Upper lobe of left lung (tissue), 6 donors: ENCODE data around the gene MARCO. TPM values are rescaled to one million over a fixed set of nuclear protein-coding genes. Genes with fewer than 3 reads are reported as not detected.
A peak's percentile ranks its signal among the peaks of the same experiment; 100 is the strongest.
"Not testable (repeated sequence)": the region's sequence is repeated elsewhere in the genome, so short reads cannot be mapped to it uniquely, and the experiment has no call there.

ENCODE experiments used
- ATAC-seq, 2 donors: fragments of 200-7000 bp; cut with Tn5 transposase; one replicate each; pipeline ENCODE4 v1.9.1; 2022; ENCODE audit warnings: mild to moderate bottlenecking in 2 of 2, moderate library complexity in 2 of 2; ENCODE audit not compliant: low FRiP score in 2 of 2
- DNase-seq, 2 donors: peaks; one replicate each; pipeline ENCODE4 v3.0.0-alpha.2; 2019 to 2020
- H3K27ac ChIP-seq, 4 donors: fragments of 200-600 bp; sonication (generic); one replicate each; pipeline ENCODE4 v1.5.1; 2016 to 2019
- H3K27me3 ChIP-seq, 4 donors: fragments of 200-600 bp; sonication (generic); one replicate each; pipeline ENCODE4 v1.5.1; 2017 to 2019
- H3K36me3 ChIP-seq, 4 donors: fragments of 200-600 bp; sonication (generic); one replicate each; pipeline ENCODE4 v1.5.1; 2016 to 2019
- H3K4me1 ChIP-seq, 4 donors: fragments of 200-600 bp; sonication (generic); one replicate each; pipeline ENCODE4 v1.5.1; 2018 to 2019
- H3K4me3 ChIP-seq, 4 donors: fragments of 200-600 bp; sonication (generic); one replicate each; pipeline ENCODE4 v1.5.1; 2017 to 2019; ENCODE audit warnings: mild to moderate bottlenecking in 2 of 4, moderate library complexity in 1 of 4
- H3K9me3 ChIP-seq, 4 donors: fragments of 200-600 bp; sonication (generic); one replicate each; pipeline ENCODE4 v1.5.1; 2018 to 2019
- EP300 ChIP-seq, 4 donors: sonication (generic); formaldehyde crosslinking; IDR thresholded peaks; one replicate each; pipeline ENCODE4 v1.5.1; 2017; ENCODE audit warnings: antibody characterized with exemption in 4 of 4, control low read depth in 2 of 4
- POLR2A ChIP-seq, 4 donors: fragments of 450-650 bp; IDR thresholded peaks; one replicate each; pipeline ENCODE4 v1.5.1; 2016 to 2017; ENCODE audit warnings: antibody characterized with exemption in 4 of 4, mild to moderate bottlenecking in 2 of 4
- POLR2AphosphoS5 ChIP-seq, 2 donors: sonication (generic); formaldehyde crosslinking; IDR thresholded peaks; one replicate each; pipeline ENCODE4 v1.5.1; 2017; ENCODE audit warnings: antibody characterized with exemption in 2 of 2
- WGBS, 2 donors: methylation state at CpG; one replicate each; pipeline ENCODE4 v1.1.5; 2017 to 2018; 5-methylcytosine and 5-hydroxymethylcytosine counted together
- total RNA-seq, 6 donors: library from RNA; depleted of rRNA in 4 of 6; stranded (reverse); fragments of >200 nt in 4 of 6; gene quantifications; one replicate each; pipeline versions ENCODE4 v1.1.0 to v1.2.1, GENCODE V29; 2016 to 2021
- TF ChIP-seq, protein P1 (sequence below), 6 experiments: fragments of 450-650 bp in 4 of 6; fragments of 200-600 bp in 2 of 6; sonication (generic) in 2 of 6; IDR thresholded peaks; one replicate each; pipeline ENCODE4 v1.5.1; 2016 to 2019; ENCODE audit warnings: antibody characterized with exemption in 6 of 6
- donor health status: DM: no; HTN: no; CAD: no; lungs with moderate emphysema.
- donor health status: DM: no; HTN: yes; CAD: no; lungs with severe emphysema.

Gene MARCO
- total RNA-seq, 6 donors from 2014 or later = 148 to 499 (median 316) TPM

DNA sequence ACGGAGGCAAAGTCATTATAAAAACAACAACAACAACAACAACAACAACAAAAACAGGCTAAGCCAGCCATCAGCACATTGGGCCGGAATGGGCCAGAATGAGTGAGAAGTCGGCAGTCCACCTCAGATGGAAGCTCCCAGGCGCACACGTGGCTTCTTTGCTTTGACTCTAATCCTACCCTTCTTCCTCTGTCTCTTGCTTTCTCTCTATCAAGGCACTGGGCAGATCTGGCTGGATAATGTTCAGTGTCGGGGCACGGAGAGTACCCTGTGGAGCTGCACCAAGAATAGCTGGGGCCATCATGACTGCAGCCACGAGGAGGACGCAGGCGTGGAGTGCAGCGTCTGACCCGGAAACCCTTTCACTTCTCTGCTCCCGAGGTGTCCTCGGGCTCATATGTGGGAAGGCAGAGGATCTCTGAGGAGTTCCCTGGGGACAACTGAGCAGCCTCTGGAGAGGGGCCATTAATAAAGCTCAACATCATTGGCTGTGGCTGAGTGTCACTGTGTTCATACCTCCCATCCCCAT is 52.2 kb downstream of the MARCO start:
- DNase-seq (no peak), ATAC-seq (peak in 1 of 2 donors; percentile 53)
- WGBS, 2 donors = 83 to 85% methylated on average over 14 of the region's 14 CpGs

DNA sequence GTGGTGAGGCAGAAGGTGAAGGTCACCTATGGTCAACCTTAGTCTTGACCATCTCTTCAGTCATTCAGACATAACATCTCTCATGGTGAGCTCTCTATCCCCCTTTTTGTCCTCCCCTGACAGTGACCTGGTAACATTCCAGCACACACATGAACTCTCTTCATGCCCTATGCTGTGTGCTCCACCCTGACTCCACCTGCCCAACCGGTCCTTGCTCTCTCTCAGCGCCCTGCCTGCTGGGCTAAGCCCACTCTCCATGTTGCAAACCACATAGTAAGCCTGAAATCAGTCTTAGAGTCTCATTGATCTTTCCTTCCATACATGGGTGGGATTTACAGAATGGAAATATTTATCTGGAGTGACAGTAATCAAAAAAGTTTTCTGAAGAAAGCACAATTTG is 52.8 kb downstream of the MARCO start:
- no peak for DNase-seq
- WGBS, 2 donors = 82 to 83% methylated on average over 2 of the region's 2 CpGs

More for the DNA sequence above, 52.2 kb downstream of the MARCO start:
- Histone ChIP-seq H3K4me1 (no peaks in the 10 kb centered on the region), H3K36me3 (no peaks in the 10 kb centered on the region), H3K27me3 (no peaks in the 10 kb centered on the region), H3K9me3 (no peaks in the 10 kb centered on the region), H3K4me3 (no peak overlapping the region), H3K27ac (no peak overlapping the region)
- TF ChIP-seq, protein P1, sequence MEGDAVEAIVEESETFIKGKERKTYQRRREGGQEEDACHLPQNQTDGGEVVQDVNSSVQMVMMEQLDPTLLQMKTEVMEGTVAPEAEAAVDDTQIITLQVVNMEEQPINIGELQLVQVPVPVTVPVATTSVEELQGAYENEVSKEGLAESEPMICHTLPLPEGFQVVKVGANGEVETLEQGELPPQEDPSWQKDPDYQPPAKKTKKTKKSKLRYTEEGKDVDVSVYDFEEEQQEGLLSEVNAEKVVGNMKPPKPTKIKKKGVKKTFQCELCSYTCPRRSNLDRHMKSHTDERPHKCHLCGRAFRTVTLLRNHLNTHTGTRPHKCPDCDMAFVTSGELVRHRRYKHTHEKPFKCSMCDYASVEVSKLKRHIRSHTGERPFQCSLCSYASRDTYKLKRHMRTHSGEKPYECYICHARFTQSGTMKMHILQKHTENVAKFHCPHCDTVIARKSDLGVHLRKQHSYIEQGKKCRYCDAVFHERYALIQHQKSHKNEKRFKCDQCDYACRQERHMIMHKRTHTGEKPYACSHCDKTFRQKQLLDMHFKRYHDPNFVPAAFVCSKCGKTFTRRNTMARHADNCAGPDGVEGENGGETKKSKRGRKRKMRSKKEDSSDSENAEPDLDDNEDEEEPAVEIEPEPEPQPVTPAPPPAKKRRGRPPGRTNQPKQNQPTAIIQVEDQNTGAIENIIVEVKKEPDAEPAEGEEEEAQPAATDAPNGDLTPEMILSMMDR (IDR thresholded peaks at IDR 0.05) = no peak
- TF ChIP-seq POLR2A (IDR thresholded peaks at IDR 0.05) (no peak), POLR2AphosphoS5 (IDR thresholded peaks at IDR 0.05) (no peak), EP300 (IDR thresholded peaks at IDR 0.05) (no peak)

DNA sequence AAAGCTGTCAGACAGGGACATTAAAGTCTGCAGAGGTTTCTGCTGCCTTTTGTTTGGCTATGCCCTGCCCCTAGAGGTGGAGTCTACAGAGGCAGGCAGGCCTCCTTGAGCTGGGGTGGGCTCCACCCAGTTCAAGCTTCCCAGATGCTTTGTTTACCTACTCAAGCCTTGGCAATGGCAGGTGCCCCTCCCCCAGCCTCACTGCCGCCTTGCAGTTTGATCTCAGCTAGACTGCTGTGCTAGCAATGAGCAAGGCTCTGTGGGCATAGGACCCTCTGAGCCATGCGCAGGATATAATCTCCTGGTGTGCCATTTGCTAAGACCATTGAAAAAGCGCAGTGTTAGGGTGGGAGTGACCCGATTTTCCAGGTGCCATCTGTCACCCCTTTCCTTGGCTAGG is 61.9 kb downstream of the MARCO start:
- DNase-seq, H3K27ac ChIP-seq, H3K36me3 ChIP-seq, H3K4me1 ChIP-seq, H3K27me3 ChIP-seq, H3K4me3 ChIP-seq, ATAC-seq: not testable (repeated sequence)
- peaks cover 0 to 11% (median 3%) of the 10 kb centered on the region in 4 donors for H3K9me3 ChIP-seq
- WGBS, 2 donors = 92 to 100% methylated on average over 4 of the region's 4 CpGs

More for the DNA sequence above, 52.8 kb downstream of the MARCO start:
- no peaks in the 10 kb centered on the region for H3K27me3 ChIP-seq
- no peaks in the 10 kb centered on the region for H3K9me3 ChIP-seq
- H3K4me3 ChIP-seq = no peak overlapping the region
- H3K27ac ChIP-seq = no peak overlapping the region
- H3K4me1 ChIP-seq = no peaks in the 10 kb centered on the region
- no peak for ATAC-seq
- TF ChIP-seq POLR2A (IDR thresholded peaks at IDR 0.05) = no peak
- TF ChIP-seq POLR2AphosphoS5 (IDR thresholded peaks at IDR 0.05) = no peak
- TF ChIP-seq EP300 (IDR thresholded peaks at IDR 0.05) = no peak
- TF ChIP-seq, protein P1 (IDR thresholded peaks at IDR 0.05) = no peak
- H3K36me3 ChIP-seq = no peaks in the 10 kb centered on the region

DNA sequence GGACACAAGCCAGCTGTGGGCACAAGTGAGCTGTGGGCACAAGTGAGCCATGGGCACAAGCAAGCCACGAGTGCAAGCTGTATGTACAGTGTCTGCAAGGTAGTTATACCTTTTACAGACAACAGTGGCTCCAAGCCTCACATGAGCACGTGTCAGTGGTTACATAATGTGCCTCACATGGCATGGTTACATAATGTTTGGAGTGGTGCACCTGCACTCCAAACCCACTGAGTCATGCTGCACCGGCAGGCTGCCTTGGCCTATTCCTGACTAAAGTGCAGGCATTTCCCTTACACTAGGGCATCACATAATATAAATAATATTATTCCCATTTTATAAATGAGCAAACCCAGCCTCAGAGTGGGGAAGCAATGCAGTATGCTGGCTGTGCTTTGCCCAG is 62.6 kb downstream of the MARCO start:
- peak in 1 of 2 donors; percentile 16 for ATAC-seq
- no peak overlapping the region for H3K4me3 ChIP-seq
- no peak overlapping the region for H3K27ac ChIP-seq
- H3K4me1 ChIP-seq = no peaks in the 10 kb centered on the region
- peak in 1 of 4 donors; percentile 49 for TF ChIP-seq EP300 (IDR thresholded peaks at IDR 0.05)
- peak in 1 of 2 donors; percentile 24 for TF ChIP-seq POLR2AphosphoS5 (IDR thresholded peaks at IDR 0.05)
- TF ChIP-seq, protein P1 (IDR thresholded peaks at IDR 0.05) = no peak
- no peak for TF ChIP-seq POLR2A (IDR thresholded peaks at IDR 0.05)
- peaks cover 0 to 11% (median 3%) of the 10 kb centered on the region in 4 donors for H3K9me3 ChIP-seq
- WGBS, 2 donors = 46 to 51% methylated on average over 3 of the region's 3 CpGs
- no peaks in the 10 kb centered on the region for H3K27me3 ChIP-seq
- H3K36me3 ChIP-seq = no peaks in the 10 kb centered on the region
- no peak for DNase-seq

DNA sequence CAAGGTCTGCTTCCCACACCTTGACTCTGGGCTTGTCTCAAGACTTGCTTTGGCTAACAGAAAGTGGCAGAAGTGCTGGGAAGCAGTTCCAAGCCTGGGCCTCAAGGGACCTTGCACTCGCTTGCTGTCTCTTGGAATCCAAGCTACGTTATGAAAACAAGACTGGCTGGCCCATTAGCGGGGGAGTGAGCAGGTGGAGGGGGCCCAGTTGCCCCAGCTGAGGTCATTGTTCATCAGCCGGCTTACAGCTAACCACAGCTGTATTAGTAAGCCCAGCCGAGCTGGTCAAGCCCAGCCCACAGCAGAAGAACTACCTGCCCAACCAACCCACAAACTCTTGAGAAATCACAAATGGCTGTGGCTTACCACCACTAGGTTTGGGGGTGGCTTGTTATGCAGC is 63.1 kb downstream of the MARCO start:
- WGBS, 2 donors = 65 to 70% methylated on average over 5 of the region's 5 CpGs
- TF ChIP-seq POLR2AphosphoS5 (IDR thresholded peaks at IDR 0.05) = no peak
- TF ChIP-seq, protein P1 (IDR thresholded peaks at IDR 0.05) = no peak
- no peak for TF ChIP-seq POLR2A (IDR thresholded peaks at IDR 0.05)
- TF ChIP-seq EP300 (IDR thresholded peaks at IDR 0.05) = no peak

More for the DNA sequence above, 63.1 kb downstream of the MARCO start:
- no peaks in the 10 kb centered on the region for H3K4me1 ChIP-seq
- no peak overlapping the region for H3K27ac ChIP-seq
- no peak overlapping the region for H3K4me3 ChIP-seq
- H3K27me3 ChIP-seq = no peaks in the 10 kb centered on the region
- DNase-seq = no peak
- peaks cover 0 to 11% (median 3%) of the 10 kb centered on the region in 4 donors for H3K9me3 ChIP-seq
- ATAC-seq = peak in 1 of 2 donors; percentile 67
- no peaks in the 10 kb centered on the region for H3K36me3 ChIP-seq
